ENCODE data around the gene ERCC6L2.

- TF ChIP-seq POLR2A (IDR thresholded peaks at IDR 0.05; ENCODE audit: low read length) (no peak), GATA1 (IDR thresholded peaks at IDR 0.05; ENCODE audit: low read depth, low read length) (no peak)
These were observed 26.0 kb downstream of the ERCC6L2 start for GRCh38 chr9:95901506-95901905.
